ENCODE results near the gene CC2D1B. TPM values are rescaled to one million over a fixed set of nuclear protein-coding genes. Genes with fewer than 3 reads are reported as not detected.

CC2D1B gene
- total and polyA plus RNA-seq, 2 donors: 19.4 to 36.4 TPM

GRCh38 chr1:52352690-52353089 is 13.3 kb downstream of the CC2D1B start:
- Histone ChIP-seq H3K4me1 (ENCODE audit: control insufficient read depth in 2 of 2, insufficient read depth in 2 of 2, low read length in 2 of 2) (no peaks in the 10 kb centered on the region), H3K27ac (ENCODE audit: low read depth in 1 of 2, low read length in 1 of 2) (no peak overlapping the region), H3K9me3 (ENCODE audit: control insufficient read depth in 2 of 2, insufficient read depth in 1 of 2, low read length in 1 of 2) (no peaks in the 10 kb centered on the region), H3K36me3 (ENCODE audit: control insufficient read depth in 2 of 2, insufficient read depth in 2 of 2, low read length in 1 of 2) (peaks cover 63 to 64% of the 10 kb centered on the region in 2 donors), H3K4me3 (ENCODE audit: low read length in 2 of 2) (no peak overlapping the region), H3K27me3 (ENCODE audit: control insufficient read depth in 2 of 2, insufficient read depth in 1 of 2, low read length in 1 of 2) (no peaks in the 10 kb centered on the region)
- WGBS: 94% methylated on average over 7 of the region's 7 CpGs
- no peak for DNase-seq (ENCODE audit: low read depth in 6 of 9, low spot score in 9 of 9)

DNA sequence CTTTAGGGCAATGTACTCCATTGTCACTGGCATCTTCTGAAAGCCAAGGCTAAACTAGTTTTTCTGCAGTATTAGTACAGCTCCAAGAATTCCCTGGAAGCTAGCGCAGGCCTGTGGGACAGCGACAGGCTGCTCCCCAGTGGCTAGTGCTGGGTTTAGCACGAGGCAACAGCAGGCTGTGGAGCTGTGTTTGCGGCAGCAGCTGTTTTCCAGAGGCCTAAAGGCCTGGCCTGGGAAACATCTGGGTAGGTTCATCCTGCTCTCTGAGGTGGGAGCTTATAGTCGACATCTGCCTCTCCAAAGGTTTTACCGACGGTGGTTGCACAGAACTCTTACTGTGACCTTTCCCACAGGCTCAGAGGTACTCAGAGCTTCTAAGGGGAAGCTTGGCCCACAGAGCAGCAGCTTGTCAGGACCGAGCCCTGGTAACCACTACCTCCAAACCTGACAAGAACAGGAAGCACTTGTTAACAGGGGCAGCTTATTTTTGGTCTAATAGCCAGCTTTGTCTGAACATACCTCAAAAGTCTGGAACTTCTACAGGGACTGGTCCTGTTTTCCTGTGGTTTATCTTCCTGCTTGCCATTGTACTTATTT is 17.2 kb downstream of the CC2D1B start:
- DNase-seq (ENCODE audit: low read depth in 6 of 9, low spot score in 9 of 9): peak in 1 of 9 donors; percentile 7
- Histone ChIP-seq H3K27ac (ENCODE audit: low read depth in 1 of 2, low read length in 1 of 2) (no peak overlapping the region), H3K9me3 (ENCODE audit: control insufficient read depth in 2 of 2, insufficient read depth in 1 of 2, low read length in 1 of 2) (no peaks in the 10 kb centered on the region), H3K4me3 (ENCODE audit: low read length in 2 of 2) (no peak overlapping the region), H3K36me3 (ENCODE audit: control insufficient read depth in 2 of 2, insufficient read depth in 2 of 2, low read length in 1 of 2) (peaks cover 24 to 25% of the 10 kb centered on the region in 2 donors), H3K27me3 (ENCODE audit: control insufficient read depth in 2 of 2, insufficient read depth in 1 of 2, low read length in 1 of 2) (no peaks in the 10 kb centered on the region), H3K4me1 (ENCODE audit: control insufficient read depth in 2 of 2, insufficient read depth in 2 of 2, low read length in 2 of 2) (no peaks in the 10 kb centered on the region)
- 32% methylated on average over 8 of the region's 8 CpGs for WGBS

- H3K4me3 ChIP-seq (ENCODE audit: low read length in 2 of 2): no peak overlapping the region
- no peaks in the 10 kb centered on the region for H3K27me3 ChIP-seq (ENCODE audit: control insufficient read depth in 2 of 2, insufficient read depth in 1 of 2, low read length in 1 of 2)
- H3K27ac ChIP-seq (ENCODE audit: low read depth in 1 of 2, low read length in 1 of 2): no peak overlapping the region
- peaks cover 5 to 9% of the 10 kb centered on the region in 2 donors for H3K36me3 ChIP-seq (ENCODE audit: control insufficient read depth in 2 of 2, insufficient read depth in 2 of 2, low read length in 1 of 2)
- no peak for DNase-seq (ENCODE audit: low read depth in 6 of 9, low spot score in 9 of 9)
- H3K9me3 ChIP-seq (ENCODE audit: control insufficient read depth in 2 of 2, insufficient read depth in 1 of 2, low read length in 1 of 2): no peaks in the 10 kb centered on the region
- WGBS: 98% methylated on average over 4 of the region's 4 CpGs
- no peaks in the 10 kb centered on the region for H3K4me1 ChIP-seq (ENCODE audit: control insufficient read depth in 2 of 2, insufficient read depth in 2 of 2, low read length in 2 of 2)
Observed at GRCh38 chr1:52346653-52347052, 19.4 kb downstream of the CC2D1B start.

DNA sequence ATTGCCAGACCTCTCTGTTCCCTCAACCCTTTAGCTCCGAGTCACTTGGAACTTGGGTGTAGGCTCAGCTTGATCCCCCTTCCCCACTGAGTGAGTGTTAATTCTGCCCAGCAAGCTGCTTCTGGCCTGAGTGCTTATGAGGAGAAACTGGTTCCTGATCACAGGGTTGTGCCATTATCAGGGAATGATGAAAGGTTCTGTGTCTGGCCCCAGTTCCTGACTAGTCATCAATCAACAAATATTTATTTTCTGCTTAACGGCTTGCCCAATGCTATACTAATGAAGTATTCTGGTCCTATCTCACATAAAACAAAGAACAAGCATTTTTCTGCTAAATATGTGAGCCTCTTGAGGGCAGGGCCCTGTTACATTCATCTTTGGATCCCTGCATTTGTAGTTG is 20.8 kb downstream of the CC2D1B start:
- WGBS: 96% methylated on average over 2 of the region's 2 CpGs

DNA sequence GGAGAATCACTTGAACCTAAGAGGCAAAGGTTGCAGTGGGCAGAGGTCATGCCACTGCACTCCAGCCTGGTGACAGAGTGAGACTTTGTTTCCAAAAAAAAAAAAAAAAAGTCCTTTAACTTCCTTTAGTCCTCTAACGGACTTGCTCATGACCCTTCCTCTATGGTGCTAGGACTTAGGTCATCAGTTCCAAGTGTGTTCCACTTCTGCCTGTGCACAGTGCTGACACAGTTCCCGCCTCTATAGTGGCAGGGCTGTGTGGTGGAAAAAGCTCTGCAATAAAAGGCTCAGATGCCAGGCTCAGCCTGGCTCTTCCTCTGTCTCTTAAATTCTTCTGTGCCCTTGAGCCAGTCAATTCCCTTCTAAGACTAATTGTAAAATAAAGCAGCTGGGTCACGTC is 22.0 kb downstream of the CC2D1B start:
- no peak for DNase-seq (ENCODE audit: low read depth in 6 of 9, low spot score in 9 of 9)
- Histone ChIP-seq H3K27ac (ENCODE audit: low read depth in 1 of 2, low read length in 1 of 2) (no peak overlapping the region), H3K4me3 (ENCODE audit: low read length in 2 of 2) (no peak overlapping the region), H3K36me3 (ENCODE audit: control insufficient read depth in 2 of 2, insufficient read depth in 2 of 2, low read length in 1 of 2) (no peaks in the 10 kb centered on the region), H3K4me1 (ENCODE audit: control insufficient read depth in 2 of 2, insufficient read depth in 2 of 2, low read length in 2 of 2) (no peaks in the 10 kb centered on the region), H3K9me3 (ENCODE audit: control insufficient read depth in 2 of 2, insufficient read depth in 1 of 2, low read length in 1 of 2) (no peaks in the 10 kb centered on the region), H3K27me3 (ENCODE audit: control insufficient read depth in 2 of 2, insufficient read depth in 1 of 2, low read length in 1 of 2) (no peaks in the 10 kb centered on the region)
- 97% methylated on average over 3 of the region's 3 CpGs for WGBS

More for the DNA sequence above, 20.8 kb downstream of the CC2D1B start:
- Histone ChIP-seq H3K27ac (ENCODE audit: low read depth in 1 of 2, low read length in 1 of 2) (no peak overlapping the region), H3K36me3 (ENCODE audit: control insufficient read depth in 2 of 2, insufficient read depth in 2 of 2, low read length in 1 of 2) (peaks cover 0 to 2% of the 10 kb centered on the region in 2 donors), H3K27me3 (ENCODE audit: control insufficient read depth in 2 of 2, insufficient read depth in 1 of 2, low read length in 1 of 2) (no peaks in the 10 kb centered on the region), H3K4me3 (ENCODE audit: low read length in 2 of 2) (no peak overlapping the region), H3K9me3 (ENCODE audit: control insufficient read depth in 2 of 2, insufficient read depth in 1 of 2, low read length in 1 of 2) (no peaks in the 10 kb centered on the region), H3K4me1 (ENCODE audit: control insufficient read depth in 2 of 2, insufficient read depth in 2 of 2, low read length in 2 of 2) (no peaks in the 10 kb centered on the region)
- no peak for DNase-seq (ENCODE audit: low read depth in 6 of 9, low spot score in 9 of 9)

GRCh38 chr1:52341655-52342260 is 24.2 kb downstream of the CC2D1B start:
- DNase-seq (ENCODE audit: low read depth in 6 of 9, low spot score in 9 of 9): no peak
- H3K36me3 ChIP-seq (ENCODE audit: control insufficient read depth in 2 of 2, insufficient read depth in 2 of 2, low read length in 1 of 2): no peaks in the 10 kb centered on the region
- 83% methylated on average over 7 of the region's 7 CpGs for WGBS
- no peaks in the 10 kb centered on the region for H3K9me3 ChIP-seq (ENCODE audit: control insufficient read depth in 2 of 2, insufficient read depth in 1 of 2, low read length in 1 of 2)
- no peaks in the 10 kb centered on the region for H3K4me1 ChIP-seq (ENCODE audit: control insufficient read depth in 2 of 2, insufficient read depth in 2 of 2, low read length in 2 of 2)
- no peak overlapping the region for H3K4me3 ChIP-seq (ENCODE audit: low read length in 2 of 2)
- no peak overlapping the region for H3K27ac ChIP-seq (ENCODE audit: low read depth in 1 of 2, low read length in 1 of 2)
- no peaks in the 10 kb centered on the region for H3K27me3 ChIP-seq (ENCODE audit: control insufficient read depth in 2 of 2, insufficient read depth in 1 of 2, low read length in 1 of 2)

DNA sequence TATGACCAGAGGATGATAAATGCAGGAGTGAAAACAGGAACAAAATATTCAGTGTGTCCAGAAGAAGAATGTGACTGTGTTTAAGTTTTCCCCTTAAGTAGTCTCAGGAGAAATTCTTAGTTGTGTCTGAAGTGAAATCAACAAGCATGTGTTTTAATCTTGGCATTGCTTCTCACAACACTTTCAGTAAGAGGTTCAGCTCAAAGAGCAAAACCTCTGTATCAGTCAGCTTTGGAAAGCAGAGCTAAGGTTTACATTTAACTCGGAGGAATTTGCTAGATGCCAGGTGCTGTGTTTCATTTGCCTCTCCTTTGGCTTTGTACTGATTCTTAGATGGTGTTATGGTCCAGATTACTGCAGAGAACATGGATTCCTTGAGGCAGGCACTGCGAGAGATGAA is 28.6 kb downstream of the CC2D1B start:
- Histone ChIP-seq H3K27me3 (ENCODE audit: control insufficient read depth in 2 of 2, insufficient read depth in 1 of 2, low read length in 1 of 2) (no peaks in the 10 kb centered on the region), H3K36me3 (ENCODE audit: control insufficient read depth in 2 of 2, insufficient read depth in 2 of 2, low read length in 1 of 2) (no peaks in the 10 kb centered on the region), H3K4me3 (ENCODE audit: low read length in 2 of 2) (no peak overlapping the region), H3K27ac (ENCODE audit: low read depth in 1 of 2, low read length in 1 of 2) (no peak overlapping the region), H3K9me3 (ENCODE audit: control insufficient read depth in 2 of 2, insufficient read depth in 1 of 2, low read length in 1 of 2) (no peaks in the 10 kb centered on the region), H3K4me1 (ENCODE audit: control insufficient read depth in 2 of 2, insufficient read depth in 2 of 2, low read length in 2 of 2) (no peaks in the 10 kb centered on the region)
- DNase-seq (ENCODE audit: low read depth in 6 of 9, low spot score in 9 of 9): no peak
- WGBS: 98% methylated on average over 2 of the region's 2 CpGs

DNA sequence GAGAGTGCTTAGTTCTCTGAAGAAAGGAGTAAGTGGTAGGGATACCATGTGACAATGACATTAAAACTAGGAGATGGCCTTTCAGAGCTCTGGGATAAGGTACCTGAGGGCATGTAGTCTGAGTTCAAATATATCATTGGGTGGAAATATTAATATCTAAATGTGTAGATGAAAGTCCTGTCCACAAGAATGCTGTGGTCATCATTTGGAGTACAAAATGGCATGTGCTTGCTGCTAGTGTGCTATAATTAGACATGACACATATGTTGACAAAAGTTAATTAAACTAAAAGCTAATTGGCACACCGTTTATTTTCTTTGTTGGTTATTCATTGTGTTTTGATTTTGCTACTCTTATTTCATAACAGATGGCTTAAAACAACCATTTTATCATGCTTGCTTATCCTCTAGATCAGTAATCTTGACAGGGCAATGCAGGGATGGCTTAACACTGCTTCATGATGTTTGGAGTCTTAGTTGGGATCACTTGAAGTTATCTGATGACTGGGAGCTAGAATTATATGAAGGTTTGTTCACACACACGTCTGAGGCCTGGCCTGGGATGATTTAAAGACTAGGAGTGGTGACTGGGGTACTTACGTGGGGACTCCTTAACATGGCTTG is 31.0 kb downstream of the CC2D1B start:
- no peaks in the 10 kb centered on the region for H3K4me1 ChIP-seq (ENCODE audit: control insufficient read depth in 2 of 2, insufficient read depth in 2 of 2, low read length in 2 of 2)
- 96% methylated on average over 3 of the region's 3 CpGs for WGBS
- no peak overlapping the region for H3K4me3 ChIP-seq (ENCODE audit: low read length in 2 of 2)
- DNase-seq (ENCODE audit: low read depth in 6 of 9, low spot score in 9 of 9): no peak
- H3K27ac ChIP-seq (ENCODE audit: low read depth in 1 of 2, low read length in 1 of 2): no peak overlapping the region
- H3K9me3 ChIP-seq (ENCODE audit: control insufficient read depth in 2 of 2, insufficient read depth in 1 of 2, low read length in 1 of 2): no peaks in the 10 kb centered on the region
- no peaks in the 10 kb centered on the region for H3K36me3 ChIP-seq (ENCODE audit: control insufficient read depth in 2 of 2, insufficient read depth in 2 of 2, low read length in 1 of 2)
- no peaks in the 10 kb centered on the region for H3K27me3 ChIP-seq (ENCODE audit: control insufficient read depth in 2 of 2, insufficient read depth in 1 of 2, low read length in 1 of 2)

- Histone ChIP-seq H3K4me3 (ENCODE audit: low read length in 2 of 2) (no peak overlapping the region), H3K27me3 (ENCODE audit: control insufficient read depth in 2 of 2, insufficient read depth in 1 of 2, low read length in 1 of 2) (no peaks in the 10 kb centered on the region), H3K9me3 (ENCODE audit: control insufficient read depth in 2 of 2, insufficient read depth in 1 of 2, low read length in 1 of 2) (no peaks in the 10 kb centered on the region), H3K4me1 (ENCODE audit: control insufficient read depth in 2 of 2, insufficient read depth in 2 of 2, low read length in 2 of 2) (no peaks in the 10 kb centered on the region), H3K27ac (ENCODE audit: low read depth in 1 of 2, low read length in 1 of 2) (no peak overlapping the region), H3K36me3 (ENCODE audit: control insufficient read depth in 2 of 2, insufficient read depth in 2 of 2, low read length in 1 of 2) (no peaks in the 10 kb centered on the region)
- no peak for DNase-seq (ENCODE audit: low read depth in 6 of 9, low spot score in 9 of 9)
- 92% methylated on average over 1 of the region's 1 CpG for WGBS
Observed at GRCh38 chr1:52332411-52332810, 33.6 kb downstream of the CC2D1B start.

Measured in thymus (tissue), 11 donors.